Activated CD4-positive, alpha-beta T cell treated with anti-CD3 and anti-CD28 coated beads, Interleukin-2, Interleukin-4, amounts not matched to agents 100 ng/mL and 50 ng/mL, durations not matched to agents 16 hours and 8 hours (primary cell): Measurements from ENCODE around the gene CFD.
"Not testable (repeated sequence)": the region's sequence is repeated elsewhere in the genome, so short reads cannot be mapped to it uniquely, and the experiment has no call there.

Experiments
- DNase-seq: peaks from one replicate; pipeline ENCODE4 v3.0.0-alpha.2; 2020; ENCODE audit warnings: low spot score

Gene CFD

DNA sequence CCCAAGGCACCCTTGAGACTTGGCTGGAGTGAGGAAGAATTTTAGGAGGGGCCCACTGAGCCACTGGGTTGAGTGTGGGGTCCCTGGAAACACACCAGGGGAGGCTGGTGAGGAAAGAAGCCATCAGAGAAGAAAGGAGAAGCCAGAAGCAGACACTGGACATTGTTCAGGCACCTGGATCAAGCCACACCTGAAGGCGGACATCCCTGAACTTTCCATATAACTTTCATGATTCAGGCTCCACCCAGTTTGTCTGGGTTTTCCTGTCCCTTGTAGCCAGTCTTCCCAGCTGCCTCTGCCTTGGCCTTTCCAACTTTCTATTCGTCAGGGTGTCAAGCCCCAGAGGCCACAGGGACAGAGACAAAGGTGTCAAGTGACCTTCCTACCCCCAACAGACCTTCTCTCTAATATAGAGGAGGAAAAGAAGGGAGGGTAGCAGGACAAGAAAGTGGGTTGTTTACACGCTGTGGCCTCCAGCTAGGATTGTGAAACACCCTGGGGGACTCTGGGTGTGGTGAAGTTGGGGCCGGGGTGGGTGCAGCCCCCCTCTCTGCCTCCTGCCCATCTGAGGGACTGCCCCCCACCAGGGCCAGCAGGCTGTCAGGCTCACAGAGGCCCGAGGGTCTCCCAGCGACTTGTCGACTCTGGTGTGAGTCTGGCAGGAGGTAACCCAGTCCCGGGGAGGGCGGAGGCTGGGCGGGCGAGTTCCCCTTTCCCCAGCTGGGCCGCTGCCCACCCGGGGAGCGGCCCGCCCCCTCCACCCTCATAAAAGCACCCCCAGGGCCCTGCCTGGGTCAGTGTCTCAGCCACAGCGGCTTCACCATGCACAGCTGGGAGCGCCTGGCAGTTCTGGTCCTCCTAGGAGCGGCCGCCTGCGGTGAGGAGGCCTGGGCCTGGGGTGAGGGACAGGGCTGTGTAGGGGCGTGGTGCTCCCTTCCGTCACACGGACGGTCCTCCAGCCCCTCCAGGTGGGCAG, at the start of gene CFD:
CFD (plus strand) TSS at position 797 of the 976 bp plus-strand sequence; CDS start at position 823, 26 bp downstream.
- no peak for DNase-seq

- DNase-seq: no peak
Measured at GRCh38 chr19:810077-810855, 49.2 kb upstream of the CFD start.

- DNase-seq: no peak
Measured at GRCh38 chr19:810883-811489, 48.5 kb upstream of the CFD start.

DNA sequence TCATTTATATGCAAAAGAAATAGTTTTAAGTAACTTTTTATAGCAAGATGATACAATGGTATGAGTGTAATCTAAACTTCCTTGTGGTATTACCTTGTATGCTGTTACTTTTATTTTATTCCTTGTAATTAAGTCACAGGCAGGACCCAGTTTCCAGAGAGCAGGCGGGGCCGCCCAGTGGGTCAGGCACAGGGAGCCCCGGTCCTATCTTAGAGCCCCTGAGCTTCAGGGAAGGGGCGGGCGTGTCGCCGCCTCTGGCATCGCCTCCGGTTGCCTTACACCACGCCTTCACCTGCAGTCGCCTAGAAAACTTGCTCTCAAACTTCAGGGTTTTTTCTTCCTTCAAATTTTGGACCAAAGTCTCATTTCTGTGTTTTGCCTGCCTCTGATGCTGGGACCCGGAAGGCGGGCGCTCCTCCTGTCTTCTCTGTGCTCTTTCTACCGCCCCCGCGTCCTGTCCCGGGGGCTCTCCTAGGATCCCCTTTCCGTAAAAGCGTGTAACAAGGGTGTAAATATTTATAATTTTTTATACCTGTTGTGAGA, 47.9 kb upstream of the CFD start:
- no peak for DNase-seq

DNA sequence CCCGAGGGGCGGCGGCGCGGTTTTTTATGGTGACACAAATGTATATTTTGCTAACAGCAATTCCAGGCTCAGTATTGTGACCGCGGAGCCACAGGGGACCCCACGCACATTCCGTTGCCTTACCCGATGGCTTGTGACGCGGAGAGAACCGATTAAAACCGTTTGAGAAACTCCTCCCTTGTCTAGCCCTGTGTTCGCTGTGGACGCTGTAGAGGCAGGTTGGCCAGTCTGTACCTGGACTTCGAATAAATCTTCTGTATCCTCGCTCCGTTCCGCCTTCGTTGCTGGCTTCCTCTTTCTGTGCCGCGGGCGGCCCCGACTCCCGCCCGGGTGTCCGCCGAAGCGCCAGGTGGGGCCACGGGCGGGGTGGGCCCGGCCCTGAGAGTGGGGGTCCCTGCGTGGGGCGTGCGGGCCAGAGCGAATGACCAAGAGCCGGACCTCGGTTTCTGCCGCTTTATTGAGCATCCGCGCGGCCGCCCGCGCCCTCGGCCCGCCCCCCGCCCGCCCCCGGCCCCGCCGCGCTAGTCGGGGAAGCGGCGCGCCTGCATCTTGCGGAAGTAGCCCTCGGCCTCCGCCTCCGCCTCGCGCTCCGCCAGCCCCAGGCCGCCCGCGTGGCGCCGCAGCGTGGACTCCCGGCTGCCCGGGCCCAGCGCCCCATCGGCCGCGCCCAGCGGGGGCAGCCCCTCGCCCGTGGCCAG, 47.3 kb upstream of the CFD start:
- DNase-seq: no peak

- no peak for DNase-seq
Measured at GRCh38 chr19:812747-813218, 46.7 kb upstream of the CFD start.

- no peak for DNase-seq
Measured at GRCh38 chr19:813219-814151, 46.0 kb upstream of the CFD start.

- no peak for DNase-seq
Measured at GRCh38 chr19:814152-815078, 45.0 kb upstream of the CFD start.

DNA sequence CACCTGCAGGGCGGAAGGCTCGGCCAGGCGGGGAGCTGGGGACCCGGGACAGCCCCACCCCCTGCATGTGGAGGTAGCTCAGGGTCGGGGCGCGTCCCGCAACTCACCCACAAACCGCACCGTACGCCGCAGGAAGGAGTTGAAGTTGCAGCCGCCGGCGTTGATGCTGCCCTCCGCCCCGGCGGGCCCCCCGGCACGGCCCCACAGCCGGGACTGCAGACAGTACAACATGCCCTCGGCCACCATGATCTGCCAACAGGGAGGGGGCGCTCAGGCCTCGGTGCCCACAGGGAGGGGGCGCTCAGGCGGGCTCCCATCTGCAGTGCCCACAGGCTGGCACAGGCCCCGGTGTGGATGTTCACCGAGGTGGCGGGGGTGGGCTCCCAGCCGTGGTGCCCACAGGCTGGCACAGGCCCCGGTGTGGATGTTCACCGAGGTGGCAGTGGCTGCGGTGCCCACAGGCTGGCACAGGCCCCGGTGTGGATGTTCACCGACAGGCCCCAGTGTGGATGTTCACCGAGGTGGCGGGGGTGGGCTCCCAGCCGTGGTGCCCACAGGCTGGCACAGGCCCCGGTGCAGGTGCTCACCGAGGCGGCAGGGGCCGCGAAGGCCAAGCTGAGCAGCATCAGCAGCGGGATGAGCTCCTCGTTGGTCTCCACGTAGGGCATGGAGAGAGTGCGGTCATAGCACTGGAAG, 44.2 kb upstream of the CFD start:
- DNase-seq: no peak

- DNase-seq: no peak
Measured at GRCh38 chr19:815775-816499, 43.5 kb upstream of the CFD start.

DNA sequence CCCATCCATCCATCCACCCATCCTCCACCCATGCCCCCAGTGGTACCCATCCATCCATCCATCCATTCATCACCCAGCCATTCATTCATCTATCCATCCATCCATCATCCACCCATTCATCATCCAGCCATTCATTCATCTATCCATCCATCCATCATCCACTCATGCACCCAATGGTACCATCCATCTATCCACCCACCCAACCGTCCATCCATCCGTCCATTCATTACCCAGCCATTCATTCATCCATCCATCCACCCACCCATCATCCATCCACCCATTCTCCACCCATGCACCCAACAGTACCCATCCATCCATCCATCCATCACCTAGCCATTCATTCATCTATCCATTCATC, 43.0 kb upstream of the CFD start:
- no peak for DNase-seq

DNA sequence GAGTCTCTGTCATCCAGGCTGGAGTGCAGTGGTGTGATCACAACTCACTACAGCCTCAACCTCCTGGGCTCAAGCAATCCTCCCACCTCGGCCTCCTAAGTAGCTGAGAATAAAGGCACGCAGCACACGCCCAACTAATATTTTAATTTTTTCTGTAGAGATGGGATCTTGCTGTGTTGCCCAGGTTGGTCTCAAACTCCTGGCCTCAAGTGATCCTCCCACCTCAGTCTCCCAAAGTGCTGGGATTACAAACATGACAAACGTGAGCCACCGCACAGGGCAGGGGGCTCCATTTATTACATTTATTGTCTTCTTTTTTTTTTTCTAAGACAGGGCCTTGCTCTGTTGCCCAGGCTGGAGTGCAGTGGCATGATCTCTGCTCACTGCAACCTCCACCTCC, 39.3 kb upstream of the CFD start:
- not testable (repeated sequence) for DNase-seq

DNA sequence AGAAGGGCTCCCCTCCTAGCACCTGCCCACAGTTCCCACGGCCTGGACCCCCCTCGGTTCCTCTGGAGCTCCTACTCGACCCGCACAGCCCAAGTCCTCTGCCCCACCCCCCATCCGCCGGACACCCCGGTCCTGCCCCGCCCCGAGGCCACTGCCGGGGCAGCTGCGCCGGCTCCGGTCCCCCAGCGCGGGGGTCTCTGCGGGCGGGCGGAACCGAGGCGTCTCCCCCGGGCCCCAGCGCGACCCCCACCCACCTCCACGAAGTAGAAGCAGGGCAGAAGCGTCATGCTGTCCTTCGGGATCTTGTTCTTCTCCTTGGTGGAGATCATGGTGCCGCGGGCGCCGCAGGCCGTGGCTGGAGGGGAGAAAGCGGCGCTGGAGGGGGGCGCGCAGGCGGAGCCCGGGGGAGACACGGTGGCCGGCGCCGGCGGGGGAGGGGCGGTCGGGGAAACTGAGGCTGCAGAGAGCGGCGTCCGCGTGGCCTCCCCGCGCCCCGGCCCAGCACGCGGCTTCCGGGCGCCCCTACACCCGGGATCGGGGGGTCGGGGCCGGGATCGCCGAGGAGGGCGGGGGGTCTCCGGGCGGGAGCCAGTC, 38.1 kb upstream of the CFD start:
- DNase-seq: no peak

DNA sequence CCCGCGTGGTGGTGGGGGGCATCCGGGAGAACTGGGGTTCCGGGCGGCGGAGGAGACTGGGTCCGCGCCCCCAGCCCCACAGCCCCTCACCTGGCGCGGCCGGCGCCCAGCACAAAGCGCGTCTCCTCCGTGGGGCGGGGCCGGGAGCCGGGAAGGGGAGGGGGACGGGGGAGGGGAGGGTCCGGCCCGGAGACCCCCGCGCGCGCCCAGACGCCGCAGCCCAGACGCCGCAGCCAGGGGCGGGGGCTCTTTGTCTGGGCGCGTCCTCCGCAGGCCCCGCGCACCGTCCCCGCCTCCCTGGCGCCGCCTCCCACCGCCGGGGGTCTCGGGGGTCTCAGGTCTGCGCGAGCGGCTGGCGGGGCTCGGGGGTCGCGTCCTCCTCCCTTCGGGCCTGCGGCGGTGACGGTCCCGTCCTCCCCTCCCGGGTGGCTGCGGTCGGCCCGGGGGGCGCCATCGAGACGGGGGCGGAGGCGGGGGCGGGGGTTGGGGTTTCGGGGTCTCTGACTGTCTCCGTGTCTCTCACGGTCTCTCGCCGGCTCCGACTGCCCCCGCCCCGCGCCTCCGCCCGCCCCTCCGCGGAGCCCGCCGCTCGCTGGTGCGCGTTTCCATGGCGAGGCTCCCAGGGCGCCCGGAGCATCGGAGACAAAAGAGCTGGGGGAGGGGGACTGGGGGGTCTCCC, 37.5 kb upstream of the CFD start, which contains the start of gene PLPPR3:
PLPPR3 (minus strand) TSS at position 131 of the 679 bp plus-strand sequence. CDS start 396 bp downstream, outside the sequence.
- no peak for DNase-seq

DNA sequence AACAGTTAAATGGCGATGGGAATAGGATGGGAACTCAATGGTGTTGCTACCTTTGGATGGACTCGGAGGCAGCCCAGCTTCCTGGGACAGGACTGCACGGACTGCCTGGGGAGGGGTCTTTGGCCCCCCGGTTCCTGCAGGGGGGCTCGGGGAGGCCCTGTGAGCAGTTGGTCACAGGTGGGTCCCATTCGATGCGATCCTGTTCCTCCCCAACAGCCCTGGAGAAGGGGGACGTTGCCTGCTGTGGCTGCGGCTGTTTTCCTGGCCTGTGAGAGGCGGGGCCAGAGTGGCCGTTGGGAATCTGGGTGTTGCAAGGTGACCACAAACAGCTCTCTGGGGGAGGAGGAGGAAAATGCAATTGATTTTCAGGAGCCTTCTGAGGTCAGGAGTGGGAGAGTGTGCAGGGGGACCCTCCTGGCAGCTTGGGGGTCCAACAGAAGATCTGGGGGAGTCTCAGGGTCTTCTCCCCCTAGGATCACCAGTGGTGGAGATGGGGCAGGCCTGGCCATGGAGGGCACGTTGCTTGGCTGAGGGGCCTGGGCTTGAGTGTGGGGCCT, 35.8 kb upstream of the CFD start:
- DNase-seq: no peak

GRCh38 chr19:824885-825284, 34.6 kb upstream of the CFD start:
- DNase-seq: no peak
